ENCODE results near the gene NVL.

NVL gene

DNA sequence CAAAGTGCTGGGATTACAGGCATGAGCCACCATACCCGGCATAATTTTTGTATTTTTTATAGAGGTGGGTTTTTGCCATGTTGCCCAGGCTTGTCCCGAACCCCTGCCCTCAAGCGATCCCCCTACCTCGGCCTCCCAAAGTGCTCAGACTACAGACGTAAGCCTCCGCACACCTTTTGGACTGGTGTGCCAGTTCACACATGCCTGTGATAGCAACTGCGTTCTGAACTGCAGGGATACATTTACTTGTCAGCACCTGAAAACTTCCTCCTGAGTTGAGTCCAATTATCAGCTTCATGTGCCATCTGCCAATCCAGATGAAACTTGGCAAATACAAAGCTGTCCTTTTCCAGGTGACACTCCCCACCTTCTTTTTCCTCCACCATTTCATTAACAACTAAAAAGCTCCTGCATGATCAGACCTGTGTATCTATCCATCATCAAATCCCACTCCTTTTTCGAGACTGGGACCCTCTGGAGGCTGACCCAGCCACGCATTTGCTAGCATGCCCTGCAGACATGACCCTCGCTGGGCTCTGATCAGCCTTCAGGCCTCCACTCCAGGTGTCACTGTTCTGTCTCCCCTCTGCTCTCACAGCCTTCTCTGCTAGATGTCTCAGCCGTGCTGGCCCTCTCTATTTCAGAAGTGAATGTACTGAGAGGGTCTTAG, 149.1 kb downstream of the NVL start:
- Mint-ChIP-seq H3K27me3 (ENCODE audit: low read depth) (peaks cover 3% of the 10 kb centered on the region), H3K4me1 (peaks cover 23% of the 10 kb centered on the region), H3K27ac (no peak overlapping the region), H3K9me3 (no peaks in the 10 kb centered on the region), H3K4me3 (peak overlapping the region in 2 of 3 experiments; percentile 18 to 89), H3K36me3 (ENCODE audit: low read depth) (peaks cover 9% of the 10 kb centered on the region)
- TF ChIP-seq, protein P1, sequence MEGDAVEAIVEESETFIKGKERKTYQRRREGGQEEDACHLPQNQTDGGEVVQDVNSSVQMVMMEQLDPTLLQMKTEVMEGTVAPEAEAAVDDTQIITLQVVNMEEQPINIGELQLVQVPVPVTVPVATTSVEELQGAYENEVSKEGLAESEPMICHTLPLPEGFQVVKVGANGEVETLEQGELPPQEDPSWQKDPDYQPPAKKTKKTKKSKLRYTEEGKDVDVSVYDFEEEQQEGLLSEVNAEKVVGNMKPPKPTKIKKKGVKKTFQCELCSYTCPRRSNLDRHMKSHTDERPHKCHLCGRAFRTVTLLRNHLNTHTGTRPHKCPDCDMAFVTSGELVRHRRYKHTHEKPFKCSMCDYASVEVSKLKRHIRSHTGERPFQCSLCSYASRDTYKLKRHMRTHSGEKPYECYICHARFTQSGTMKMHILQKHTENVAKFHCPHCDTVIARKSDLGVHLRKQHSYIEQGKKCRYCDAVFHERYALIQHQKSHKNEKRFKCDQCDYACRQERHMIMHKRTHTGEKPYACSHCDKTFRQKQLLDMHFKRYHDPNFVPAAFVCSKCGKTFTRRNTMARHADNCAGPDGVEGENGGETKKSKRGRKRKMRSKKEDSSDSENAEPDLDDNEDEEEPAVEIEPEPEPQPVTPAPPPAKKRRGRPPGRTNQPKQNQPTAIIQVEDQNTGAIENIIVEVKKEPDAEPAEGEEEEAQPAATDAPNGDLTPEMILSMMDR (IDR thresholded peaks at IDR 0.05; ENCODE audit: unreplicated experiment in 3 of 3), result no peak

DNA sequence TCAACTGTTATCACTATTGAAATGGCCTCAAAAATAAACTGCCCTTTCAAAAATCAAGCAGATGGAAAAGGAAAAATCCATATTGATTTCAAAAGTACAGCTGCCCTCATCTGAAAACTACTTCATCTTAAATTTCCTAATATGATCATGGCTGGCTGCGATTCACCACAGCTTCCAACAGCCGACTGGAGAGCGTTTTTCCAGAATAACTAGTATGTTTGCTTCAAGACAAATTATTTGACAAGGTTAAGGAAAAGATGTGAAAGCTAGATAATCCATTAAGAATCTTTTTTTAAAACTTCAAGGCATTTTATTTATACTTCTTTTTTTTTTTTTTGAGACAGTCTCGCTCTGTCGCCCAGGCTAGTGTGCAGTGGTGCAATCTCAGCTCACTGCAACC, 151.1 kb downstream of the NVL start:
- TF ChIP-seq, protein P1 (IDR thresholded peaks at IDR 0.05; ENCODE audit: unreplicated experiment in 3 of 3), result no peak
- Mint-ChIP-seq H3K4me1 (peaks cover 14% of the 10 kb centered on the region), H3K27ac (no peak overlapping the region), H3K36me3 (ENCODE audit: low read depth) (no peaks in the 10 kb centered on the region), H3K9me3 (no peaks in the 10 kb centered on the region), H3K27me3 (ENCODE audit: low read depth) (peaks cover 3% of the 10 kb centered on the region), H3K4me3 (peak overlapping the region in 2 of 3 experiments; percentile 3 to 32)

DNA sequence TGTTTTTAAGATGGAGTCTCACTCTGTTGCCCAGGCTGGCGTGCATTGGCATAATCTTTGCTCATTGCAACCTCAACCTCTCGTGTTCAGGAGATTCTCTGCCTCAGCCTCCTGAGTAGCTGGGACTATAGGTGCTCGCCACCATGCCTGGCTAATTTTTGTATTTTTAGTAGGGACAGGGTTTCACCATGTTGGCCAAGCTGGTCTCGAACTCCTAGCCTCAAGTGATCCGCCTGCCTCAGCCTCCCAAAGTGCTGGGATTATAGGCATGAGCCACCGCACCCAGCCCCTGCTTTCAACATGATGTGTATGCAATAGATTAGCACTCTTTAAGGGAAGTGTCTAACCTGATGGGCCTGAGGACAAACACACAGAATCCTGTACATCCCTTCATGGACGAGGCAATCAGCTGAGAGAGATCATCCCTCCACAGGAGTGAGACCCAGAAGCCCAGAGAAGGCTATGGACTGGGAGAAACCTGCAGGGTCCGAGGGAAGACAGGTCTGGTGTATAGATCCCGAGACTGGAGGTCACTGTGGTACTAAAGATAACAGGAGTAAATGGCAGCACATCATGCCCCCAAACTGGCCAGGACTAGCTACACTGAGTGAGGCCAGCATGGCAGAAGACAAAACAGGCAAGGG, 152.5 kb downstream of the NVL start:
- Mint-ChIP-seq H3K4me3 (no peak overlapping the region), H3K27ac (no peak overlapping the region), H3K4me1 (peaks cover 10% of the 10 kb centered on the region), H3K9me3 (no peaks in the 10 kb centered on the region), H3K27me3 (ENCODE audit: low read depth) (peaks cover 3% of the 10 kb centered on the region), H3K36me3 (ENCODE audit: low read depth) (no peaks in the 10 kb centered on the region)
- TF ChIP-seq, protein P1 (IDR thresholded peaks at IDR 0.05; ENCODE audit: unreplicated experiment in 3 of 3), result no peak

All from nephron (organoid).